Lower leg skin (tissue), 3 donors: ENCODE measurements around the gene HYDIN.
"Not testable (repeated sequence)": the region's sequence is repeated elsewhere in the genome, so short reads cannot be mapped to it uniquely, and the experiment has no call there.

Experiments
- POLR2A ChIP-seq, 2 donors: fragments of 450-650 bp; IDR thresholded peaks; one replicate each; pipeline ENCODE4 v1.6.1; 2016 to 2017; ENCODE audit warnings: antibody characterized with exemption in 2 of 2, mild to moderate bottlenecking in 1 of 2, moderate library complexity in 1 of 2
- TF ChIP-seq, protein P1 (sequence below), 3 donors: fragments of 450-650 bp; IDR thresholded peaks; one replicate each; pipeline ENCODE4 v1.5.1; 2016; ENCODE audit warnings: antibody characterized with exemption in 3 of 3, mild to moderate bottlenecking in 3 of 3, moderate library complexity in 2 of 3

DNA sequence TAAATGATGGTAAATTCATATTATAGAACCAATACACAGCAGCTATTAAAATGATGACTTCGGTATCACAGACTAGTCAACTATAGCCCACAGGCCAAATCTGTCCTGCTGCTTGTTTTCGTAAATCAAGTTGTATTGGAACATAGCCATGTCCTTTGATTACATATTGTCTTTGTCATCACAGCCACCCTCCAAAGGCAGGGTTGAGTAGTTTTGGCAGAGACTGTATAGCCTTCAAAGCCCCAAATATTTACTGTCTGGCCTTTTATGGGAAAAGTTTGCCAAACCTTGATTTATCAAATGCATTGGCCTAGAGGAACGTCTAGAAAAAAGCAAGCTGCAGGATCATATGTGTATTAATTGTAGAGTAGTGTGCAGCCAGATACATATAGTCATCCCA, 270.4 kb downstream of the HYDIN start:
- TF ChIP-seq, protein P1, sequence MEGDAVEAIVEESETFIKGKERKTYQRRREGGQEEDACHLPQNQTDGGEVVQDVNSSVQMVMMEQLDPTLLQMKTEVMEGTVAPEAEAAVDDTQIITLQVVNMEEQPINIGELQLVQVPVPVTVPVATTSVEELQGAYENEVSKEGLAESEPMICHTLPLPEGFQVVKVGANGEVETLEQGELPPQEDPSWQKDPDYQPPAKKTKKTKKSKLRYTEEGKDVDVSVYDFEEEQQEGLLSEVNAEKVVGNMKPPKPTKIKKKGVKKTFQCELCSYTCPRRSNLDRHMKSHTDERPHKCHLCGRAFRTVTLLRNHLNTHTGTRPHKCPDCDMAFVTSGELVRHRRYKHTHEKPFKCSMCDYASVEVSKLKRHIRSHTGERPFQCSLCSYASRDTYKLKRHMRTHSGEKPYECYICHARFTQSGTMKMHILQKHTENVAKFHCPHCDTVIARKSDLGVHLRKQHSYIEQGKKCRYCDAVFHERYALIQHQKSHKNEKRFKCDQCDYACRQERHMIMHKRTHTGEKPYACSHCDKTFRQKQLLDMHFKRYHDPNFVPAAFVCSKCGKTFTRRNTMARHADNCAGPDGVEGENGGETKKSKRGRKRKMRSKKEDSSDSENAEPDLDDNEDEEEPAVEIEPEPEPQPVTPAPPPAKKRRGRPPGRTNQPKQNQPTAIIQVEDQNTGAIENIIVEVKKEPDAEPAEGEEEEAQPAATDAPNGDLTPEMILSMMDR (IDR thresholded peaks at IDR 0.05) = not testable (repeated sequence)
- not testable (repeated sequence) for TF ChIP-seq POLR2A (IDR thresholded peaks at IDR 0.05)
